IMR-90 (cell line): ENCODE measurements around the gene PTPRN2. TPM values are rescaled to one million over a fixed set of nuclear protein-coding genes. Genes with fewer than 3 reads are reported as not detected.

Experiments
- ATAC-seq: fragments of 200-7000 bp; cut with Tn5 transposase; 2 replicates; pipeline ENCODE4 v1.9.1; 2020; ENCODE audit warnings: low read depth, mild to moderate bottlenecking, moderate library complexity
- BruUV-seq: library from RNA; stranded (reverse); fragments of 400-500 nt; replicated peaks from 2 replicates; lab custom pipeline; 2021; lab: Mats Ljungman, UMichigan
- CTCF ChIA-PET: fragments of 300-600 bp; formaldehyde crosslinking; extraction: SDS; loops from one replicate; lab custom pipeline; 2021; ENCODE audit warnings: antibody characterized with exemption; lab: Yijun Ruan, JAX
- POLR2A ChIA-PET: fragments of 300-600 bp; sonication (Branson Sonifier 250); formaldehyde crosslinking; loops from one replicate; lab custom pipeline; 2022; ENCODE audit warnings: antibody characterized with exemption; ENCODE audit not compliant: unreplicated experiment; lab: Charles Lee
- DNase-seq: peaks from one replicate; pipeline ENCODE4 v3.0.0; 2013
- H2AFZ ChIP-seq: replicated peaks from 2 replicates; pipeline ENCODE3; 2013; ENCODE audit warnings: low read length, mild to moderate bottlenecking; ENCODE audit not compliant: poor library complexity
- H2AK5ac ChIP-seq: 2 replicates; pipeline ENCODE4 v1.6.1; 2013; ENCODE audit warnings: low read depth, low read length, inconsistent platforms
- H2AK9ac ChIP-seq: replicated peaks from 2 replicates; pipeline ENCODE3; 2013; ENCODE audit warnings: mild to moderate bottlenecking, low read depth, low read length, moderate library complexity; ENCODE audit not compliant: poor library complexity
- H2BK120ac ChIP-seq: 2 replicates; pipeline ENCODE4 v1.6.1; 2013; ENCODE audit warnings: low read depth, low read length, inconsistent platforms
- H2BK15ac ChIP-seq: 3 replicates; pipeline ENCODE4 v1.6.1; 2013; ENCODE audit warnings: low read depth, low read length, inconsistent platforms
- H2BK20ac ChIP-seq: 2 replicates; pipeline ENCODE4 v1.6.1; 2013; ENCODE audit warnings: low read depth, mild to moderate bottlenecking, inconsistent platforms, low read length, moderate library complexity
- H2BK5ac ChIP-seq: 2 replicates; pipeline ENCODE4 v1.6.1; 2013; ENCODE audit warnings: mild to moderate bottlenecking, low read depth, low read length, inconsistent platforms; ENCODE audit not compliant: poor library complexity, severe bottlenecking
- H3K14ac ChIP-seq: replicated peaks from 2 replicates; pipeline ENCODE4 v1.6.1; 2013; ENCODE audit warnings: low read depth, low read length, inconsistent platforms
- H3K18ac ChIP-seq: 2 replicates; pipeline ENCODE4 v1.6.1; 2013; ENCODE audit warnings: low read depth, low read length, control low read depth
- H3K23ac ChIP-seq: 2 replicates; pipeline ENCODE4 v1.6.1; 2013; ENCODE audit warnings: low read depth, low read length, inconsistent platforms
- H3K27ac ChIP-seq: 2 replicates; pipeline ENCODE4 v1.5.1; 2013; ENCODE audit warnings: mild to moderate bottlenecking, control low read depth, low read length; ENCODE audit not compliant: insufficient read depth
- H3K27me3 ChIP-seq: 2 replicates; pipeline ENCODE4 v1.6.1; 2013; ENCODE audit warnings: low read length; ENCODE audit not compliant: control insufficient read depth, insufficient read depth
- H3K36me3 ChIP-seq: 2 replicates; pipeline ENCODE4 v1.6.1; 2013; ENCODE audit warnings: low read length, mixed read lengths; ENCODE audit not compliant: control insufficient read depth, insufficient read depth
- H3K4ac ChIP-seq: 2 replicates; pipeline ENCODE4 v1.6.1; 2013; ENCODE audit warnings: low read depth, low read length, inconsistent platforms
- H3K4me1 ChIP-seq: 2 replicates; pipeline ENCODE4 v1.6.1; 2013; ENCODE audit warnings: low read length, mixed read lengths; ENCODE audit not compliant: control insufficient read depth, insufficient read depth
- H3K4me2 ChIP-seq: 2 replicates; pipeline ENCODE4 v1.6.1; 2013; ENCODE audit warnings: low read depth, mild to moderate bottlenecking, control low read depth, low read length, moderate library complexity
- H3K4me3 ChIP-seq: 2 replicates; pipeline ENCODE4 v1.5.1; 2013; ENCODE audit warnings: low read depth, mild to moderate bottlenecking, control low read depth, low read length, moderate library complexity; ENCODE audit not compliant: insufficient read depth
- H3K56ac ChIP-seq: 2 replicates; pipeline ENCODE4 v1.6.1; 2013; ENCODE audit warnings: low read length, inconsistent platforms; ENCODE audit not compliant: insufficient read depth; ENCODE audit errors: extremely low read depth
- H3K79me1 ChIP-seq, 2 experiments: 2 replicates each; pipeline ENCODE4 v1.6.1; 2013; ENCODE audit warnings: low read length in 2 of 2, inconsistent platforms in 1 of 2, low read depth in 1 of 2
- H3K9ac ChIP-seq: 2 replicates; pipeline ENCODE4 v1.6.1; 2013; ENCODE audit warnings: low read depth, low read length, control low read depth
- H3K9me1 ChIP-seq: 2 replicates; pipeline ENCODE4 v1.6.1; 2013; ENCODE audit warnings: low read length, inconsistent platforms; ENCODE audit not compliant: insufficient read depth
- H3K9me3 ChIP-seq: 2 replicates; pipeline ENCODE4 v1.6.1; 2013; ENCODE audit warnings: low read length; ENCODE audit not compliant: control insufficient read depth, insufficient read depth
- H4K20me1 ChIP-seq: 2 replicates; pipeline ENCODE4 v1.6.1; 2013; ENCODE audit warnings: low read length, inconsistent platforms; ENCODE audit not compliant: insufficient read depth
- H4K5ac ChIP-seq: 2 replicates; pipeline ENCODE4 v1.6.1; 2013; ENCODE audit warnings: mild to moderate bottlenecking, low read depth, low read length, control low read depth
- H4K8ac ChIP-seq, 2 experiments: 2 replicates each; pipeline ENCODE4 v1.6.1; 2013; ENCODE audit warnings: low read depth in 2 of 2, low read length in 2 of 2, control low read depth in 1 of 2, inconsistent platforms in 1 of 2
- H4K91ac ChIP-seq: 2 replicates; pipeline ENCODE4 v1.6.1; 2013; ENCODE audit warnings: low read depth, low read length, inconsistent platforms; ENCODE audit not compliant: insufficient read depth
- CEBPB ChIP-seq: IDR thresholded peaks from 2 replicates; pipeline ENCODE4 v1.6.1; 2012; ENCODE audit warnings: low read depth, low read length, improper control_type of control experiment
- MAZ ChIP-seq: IDR thresholded peaks from 2 replicates; pipeline ENCODE4 v1.6.1; 2012; ENCODE audit warnings: low read depth, mild to moderate bottlenecking, low read length, improper control_type of control experiment, moderate library complexity, borderline replicate concordance
- POLR2A ChIP-seq: IDR thresholded peaks from 2 replicates; pipeline ENCODE4 v1.6.1; 2012; ENCODE audit warnings: mild to moderate bottlenecking, low read depth, low read length
- RAD21 ChIP-seq: IDR thresholded peaks from 2 replicates; pipeline ENCODE4 v1.6.1; 2012; ENCODE audit warnings: low read length, improper control_type of control experiment
- RCOR1 ChIP-seq: IDR thresholded peaks from 2 replicates; pipeline ENCODE4 v1.6.1; 2012; ENCODE audit warnings: mild to moderate bottlenecking, low read length, improper control_type of control experiment; ENCODE audit not compliant: insufficient replicate concordance
- SMC3 ChIP-seq: fragments of 150-350 bp; IDR thresholded peaks from 2 replicates; pipeline ENCODE4 v1.6.1; 2016; ENCODE audit warnings: low read depth, mild to moderate bottlenecking, antibody characterized with exemption, low read length, moderate library complexity
- WGBS, 2 experiments: methylation state at CpG; one replicate each; pipeline versions ENCODE4 v1.1.5 to v1.1.7; 2013; ENCODE audit warnings: missing lambda C conversion rate in 2 of 2; ENCODE audit not compliant: insufficient read length in 1 of 2; ENCODE audit errors: extremely low coverage in 2 of 2; 5-methylcytosine and 5-hydroxymethylcytosine counted together
- dilution Hi-C: fragments of 300-500 bp; cut with HindIII; formaldehyde crosslinking; loops from one replicate; pipeline ENCODE4 v1.14.3; 2018; ENCODE audit warnings: low sequenced_read_pairs; ENCODE audit not compliant: unreplicated experiment
- in situ Hi-C: fragments of 300-500 bp; cut with MboI; formaldehyde crosslinking; loops from 3 replicates; pipeline ENCODE4 v1.14.3; 2019; ENCODE audit warnings: low sequenced_read_pairs, inconsistent platforms, mixed read lengths
- intact Hi-C: fragments of 100-400 bp; cut with micrococcal nuclease; formaldehyde crosslinking; loops from 2 replicates; pipeline ENCODE4 v1.10.0; 2022
- polyA plus RNA-seq, 3 experiments: library from polyadenylated mRNA; depleted of rRNA; stranded (reverse); fragments of >200 nt; gene quantifications; 2 replicates each; pipeline ENCODE4 v1.2.3, GENCODE V29; 2012; ENCODE audit warnings: low replicate concordance in 1 of 3
- total RNA-seq: library from RNA; depleted of rRNA; stranded (reverse); fragments of >200 nt; gene quantifications from 2 replicates; pipeline ENCODE4 v1.2.3, GENCODE V29; 2012
- TF ChIP-seq, protein P1 (sequence below): fragments of 150-350 bp; IDR thresholded peaks from 2 replicates; pipeline ENCODE4 v1.6.1; 2017; ENCODE audit warnings: mild to moderate bottlenecking, antibody characterized with exemption, low read length, low read depth
- TF ChIP-seq, protein P2 (sequence below): conservative IDR thresholded peaks from 2 replicates; pipeline ENCODE4 v1.5.1; 2012; ENCODE audit warnings: mild to moderate bottlenecking, low read depth, low read length, improper control_type of control experiment

The PTPRN2 gene
- total and polyA plus RNA-seq, 2 of the 4 experiments (the other 2 are of a cell fraction) = 0.03 TPM; not detected in 1

DNA sequence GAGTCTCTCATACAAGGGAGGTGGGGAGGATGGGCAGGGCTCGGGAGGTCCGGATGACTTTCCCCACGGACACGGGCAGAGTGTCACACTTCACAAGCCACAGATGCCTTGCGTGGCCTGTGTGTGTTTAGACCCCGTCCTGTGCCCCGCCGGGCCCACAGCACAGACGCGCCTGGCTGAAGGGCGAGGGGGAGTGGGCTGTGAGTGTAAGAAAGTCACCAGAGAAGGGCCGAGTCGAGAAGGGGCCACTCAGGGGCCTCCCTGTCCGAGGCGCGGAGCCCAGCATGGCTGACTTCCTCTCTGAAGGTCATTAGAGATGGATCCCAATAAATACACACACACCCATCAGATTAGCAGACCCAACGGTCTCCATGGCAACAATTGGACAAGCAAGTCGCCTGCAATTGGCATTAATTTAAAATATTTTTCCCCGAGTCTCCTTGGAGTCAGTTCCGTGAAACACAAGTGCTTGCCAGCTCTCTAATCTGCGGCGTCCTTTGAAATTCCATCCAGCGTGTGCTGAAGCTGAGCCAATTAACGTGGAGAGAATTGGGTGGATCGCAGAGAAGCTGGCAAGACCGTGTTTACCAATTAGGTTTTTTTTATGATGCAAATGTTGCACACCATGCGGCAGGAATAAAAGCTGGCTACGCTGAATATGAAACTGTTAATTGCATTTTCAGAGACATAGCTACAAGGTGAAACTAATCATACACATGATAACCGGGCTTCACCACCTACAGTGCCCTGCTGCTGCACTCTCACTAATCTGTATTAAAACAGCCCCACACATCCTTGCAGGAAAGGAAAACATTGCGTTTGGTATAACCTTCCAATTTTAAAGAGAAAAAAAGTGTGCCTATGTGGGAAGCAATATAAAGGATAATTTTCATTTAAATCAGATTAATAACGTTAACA is 571.2 kb downstream of the PTPRN2 start:
- H3K27me3 ChIP-seq = no peaks in the 10 kb centered on the region
- H2BK15ac ChIP-seq = no peak overlapping the region
- H2AK9ac ChIP-seq = no peak overlapping the region
- H3K36me3 ChIP-seq = no peaks in the 10 kb centered on the region
- dilution Hi-C loops = no loop called here
- in situ Hi-C loops = no loop called here
- no peak overlapping the region for H3K23ac ChIP-seq
- H3K79me1 ChIP-seq = no peaks in the 10 kb centered on the region
- no peaks in the 10 kb centered on the region for H3K4me1 ChIP-seq
- H4K8ac ChIP-seq = no peak overlapping the region
- H2BK120ac ChIP-seq = no peak overlapping the region
- H3K27ac ChIP-seq = no peak overlapping the region
- H3K14ac ChIP-seq = no peak overlapping the region
- intact Hi-C loops = no loop called here
- H3K4me2 ChIP-seq = no peak overlapping the region
- TF ChIP-seq RAD21 = no peak
- no peak for TF ChIP-seq POLR2A
- TF ChIP-seq MAZ = no peak
- TF ChIP-seq RCOR1 = no peak
- TF ChIP-seq, protein P1, sequence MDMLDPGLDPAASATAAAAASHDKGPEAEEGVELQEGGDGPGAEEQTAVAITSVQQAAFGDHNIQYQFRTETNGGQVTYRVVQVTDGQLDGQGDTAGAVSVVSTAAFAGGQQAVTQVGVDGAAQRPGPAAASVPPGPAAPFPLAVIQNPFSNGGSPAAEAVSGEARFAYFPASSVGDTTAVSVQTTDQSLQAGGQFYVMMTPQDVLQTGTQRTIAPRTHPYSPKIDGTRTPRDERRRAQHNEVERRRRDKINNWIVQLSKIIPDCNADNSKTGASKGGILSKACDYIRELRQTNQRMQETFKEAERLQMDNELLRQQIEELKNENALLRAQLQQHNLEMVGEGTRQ = no peak
- TF ChIP-seq, protein P2, sequence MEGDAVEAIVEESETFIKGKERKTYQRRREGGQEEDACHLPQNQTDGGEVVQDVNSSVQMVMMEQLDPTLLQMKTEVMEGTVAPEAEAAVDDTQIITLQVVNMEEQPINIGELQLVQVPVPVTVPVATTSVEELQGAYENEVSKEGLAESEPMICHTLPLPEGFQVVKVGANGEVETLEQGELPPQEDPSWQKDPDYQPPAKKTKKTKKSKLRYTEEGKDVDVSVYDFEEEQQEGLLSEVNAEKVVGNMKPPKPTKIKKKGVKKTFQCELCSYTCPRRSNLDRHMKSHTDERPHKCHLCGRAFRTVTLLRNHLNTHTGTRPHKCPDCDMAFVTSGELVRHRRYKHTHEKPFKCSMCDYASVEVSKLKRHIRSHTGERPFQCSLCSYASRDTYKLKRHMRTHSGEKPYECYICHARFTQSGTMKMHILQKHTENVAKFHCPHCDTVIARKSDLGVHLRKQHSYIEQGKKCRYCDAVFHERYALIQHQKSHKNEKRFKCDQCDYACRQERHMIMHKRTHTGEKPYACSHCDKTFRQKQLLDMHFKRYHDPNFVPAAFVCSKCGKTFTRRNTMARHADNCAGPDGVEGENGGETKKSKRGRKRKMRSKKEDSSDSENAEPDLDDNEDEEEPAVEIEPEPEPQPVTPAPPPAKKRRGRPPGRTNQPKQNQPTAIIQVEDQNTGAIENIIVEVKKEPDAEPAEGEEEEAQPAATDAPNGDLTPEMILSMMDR = no peak
- no peak for TF ChIP-seq CEBPB
- no peak for TF ChIP-seq SMC3
- CTCF ChIA-PET = no interaction called here
- no peak overlapping the region for H3K4me3 ChIP-seq
- peaks cover 39% of the 10 kb centered on the region for H3K9me3 ChIP-seq
- 13% methylated on average over 3 of the region's 31 CpGs; no CpG with 5 or more reads in 1 of the 2 experiments for WGBS, 2 experiments
- no peak overlapping the region for H3K18ac ChIP-seq
- DNase-seq (no peak), ATAC-seq (no peak)
- no peaks in the 10 kb centered on the region for H3K9me1 ChIP-seq
- no peak overlapping the region for H2BK20ac ChIP-seq
- POLR2A ChIA-PET = no interaction called here
- BruUV-seq = no TSS peak
- no peak overlapping the region for H4K5ac ChIP-seq
- H3K56ac ChIP-seq = no peak overlapping the region
- H3K9ac ChIP-seq = no peak overlapping the region
- H3K4ac ChIP-seq = no peak overlapping the region
- no peak overlapping the region for H4K91ac ChIP-seq
- H2BK5ac ChIP-seq = no peak overlapping the region
- no peak overlapping the region for H2AK5ac ChIP-seq
- no peak overlapping the region for H2AFZ ChIP-seq
- no peaks in the 10 kb centered on the region for H4K20me1 ChIP-seq
